Fibroblast of mammary gland (primary cell): ENCODE measurements around the gene ACOT7.

Source experiments
- DNase-seq: peaks from one replicate; pipeline ENCODE4 v3.0.0-alpha.2; 2010; ENCODE audit warnings: low read depth
- H3K4me3 ChIP-seq: 2 replicates; pipeline ENCODE4 v1.5.1; 2011; ENCODE audit warnings: low read depth, mild to moderate bottlenecking, low read length, moderate library complexity; ENCODE audit not compliant: control insufficient read depth
- CTCF ChIP-seq: conservative IDR thresholded peaks from 2 replicates; pipeline ENCODE4 v1.5.1; 2011; ENCODE audit warnings: low read depth, low read length, inconsistent platforms; ENCODE audit not compliant: control insufficient read depth, insufficient read depth

Gene ACOT7

GRCh38 chr1:6392809-6393399 is 663 bp downstream of the ACOT7 start:
- H3K4me3 ChIP-seq, result peak overlapping the region; percentile 59

GRCh38 chr1:6391951-6392808 is 1.4 kb downstream of the ACOT7 start:
- no peak for TF ChIP-seq CTCF
- H3K4me3 ChIP-seq, result peak overlapping the region; percentile 59
- no peak for DNase-seq

More at GRCh38 chr1:6392809-6393399, 663 bp downstream of the ACOT7 start:
- no peak for TF ChIP-seq CTCF
- no peak for DNase-seq

- DNase-seq, result no peak
- no peak overlapping the region for H3K4me3 ChIP-seq
- no peak for TF ChIP-seq CTCF
Observed at GRCh38 chr1:6389971-6390370, 3.6 kb downstream of the ACOT7 start.

GRCh38 chr1:6386371-6386949 is 7.1 kb downstream of the ACOT7 start:
- DNase-seq, result peak; percentile 52
- H3K4me3 ChIP-seq, result no peak overlapping the region
- TF ChIP-seq CTCF, result no peak

- peak overlapping the region; percentile 19 for H3K4me3 ChIP-seq
- peak; percentile 84 for DNase-seq
Observed at GRCh38 chr1:6385488-6386191, 7.9 kb downstream of the ACOT7 start.

GRCh38 chr1:6384962-6385361 is 8.6 kb downstream of the ACOT7 start:
- no peak overlapping the region for H3K4me3 ChIP-seq
- TF ChIP-seq CTCF, result no peak
- DNase-seq, result no peak

More at GRCh38 chr1:6385488-6386191, 7.9 kb downstream of the ACOT7 start:
- no peak for TF ChIP-seq CTCF
